Neural cell (in vitro differentiated cells): ENCODE measurements around the gene SLC25A23. TPM values are rescaled to one million over a fixed set of nuclear protein-coding genes. Genes with fewer than 3 reads are reported as not detected.

Experiments
- H2AFZ ChIP-seq: fragments of 200-600, 300-800 bp; sonication (generic), shearing (Covaris generic); 2 replicates; pipeline ENCODE4 v1.6.0; 2014; ENCODE audit warnings: low read depth, mild to moderate bottlenecking, antibody characterized with exemption, low read length, moderate library complexity
- H3F3A ChIP-seq: fragments of 200-600 bp; shearing (Covaris generic); 2 replicates; pipeline ENCODE4 v1.6.1; 2016; ENCODE audit warnings: mild to moderate bottlenecking, moderate library complexity, mixed read lengths, antibody characterized with exemption, low read length; ENCODE audit not compliant: insufficient read depth, poor library complexity, severe bottlenecking
- H3K27ac ChIP-seq: fragments of 200-600, 300-800 bp; sonication (generic), shearing (Covaris generic); 2 replicates; pipeline ENCODE4 v1.5.1; 2014; ENCODE audit warnings: mild to moderate bottlenecking, low read length, moderate library complexity
- H3K27me3 ChIP-seq: fragments of 300-800, 200-600 bp; sonication (generic), shearing (Covaris generic); 2 replicates; pipeline ENCODE4 v1.6.0; 2014; ENCODE audit warnings: mild to moderate bottlenecking, low read depth, low read length, moderate library complexity; ENCODE audit not compliant: insufficient read depth
- H3K36me3 ChIP-seq: fragments of 300-800, 200-600 bp; sonication (generic), shearing (Covaris generic); 2 replicates; pipeline ENCODE4 v1.5.1; 2014; ENCODE audit warnings: mild to moderate bottlenecking, antibody characterized with exemption, low read length, moderate library complexity; ENCODE audit not compliant: insufficient read depth
- H3K4me2 ChIP-seq: fragments of 300-800, 200-600 bp; sonication (generic), shearing (Covaris generic); 2 replicates; pipeline ENCODE4 v1.6.0; 2014; ENCODE audit warnings: mild to moderate bottlenecking, low read length
- H3K4me3 ChIP-seq: fragments of 300-800, 200-600 bp; sonication (generic), shearing (Covaris generic); 2 replicates; pipeline ENCODE4 v1.5.1; 2014; ENCODE audit warnings: mild to moderate bottlenecking, low read length, moderate library complexity
- H3K79me2 ChIP-seq: fragments of 200-600 bp; shearing (Covaris generic); replicated peaks from 2 replicates; pipeline ENCODE4 v1.6.0; 2014; ENCODE audit warnings: mild to moderate bottlenecking, low read length, moderate library complexity; ENCODE audit not compliant: insufficient read depth
- H3K9ac ChIP-seq: fragments of 300-800, 200-600 bp; sonication (generic), shearing (Covaris generic); 2 replicates; pipeline ENCODE4 v1.6.1; 2016; ENCODE audit warnings: mild to moderate bottlenecking, low read length, mixed read lengths
- H3K9me2 ChIP-seq: fragments of 200-600 bp; shearing (Covaris generic); 2 replicates; pipeline ENCODE4 v1.6.1; 2016; ENCODE audit warnings: mild to moderate bottlenecking, low read length, mixed read lengths; ENCODE audit not compliant: insufficient read depth
- H3K9me3 ChIP-seq: fragments of 200-600, 300-800 bp; sonication (generic), shearing (Covaris generic); 2 replicates; pipeline ENCODE4 v1.6.1; 2016; ENCODE audit warnings: mild to moderate bottlenecking, mixed run types, low read length, moderate library complexity, mixed read lengths
- H4K20me1 ChIP-seq: fragments of 200-600 bp; shearing (Covaris generic); 2 replicates; pipeline ENCODE4 v1.6.1; 2016; ENCODE audit warnings: mild to moderate bottlenecking, mixed run types; ENCODE audit not compliant: insufficient read depth
- CTCF ChIP-seq: fragments of 450-650 bp; IDR thresholded peaks from 2 replicates; pipeline ENCODE4 v1.5.1; 2014; ENCODE audit warnings: antibody characterized with exemption, mild to moderate bottlenecking, moderate library complexity; ENCODE audit not compliant: poor library complexity, severe bottlenecking
- EP300 ChIP-seq: fragments of 450-650 bp; conservative IDR thresholded peaks from 2 replicates; pipeline ENCODE4 v1.6.1; 2014; ENCODE audit warnings: antibody characterized with exemption, mild to moderate bottlenecking, moderate library complexity; ENCODE audit not compliant: poor library complexity, severe bottlenecking
- EZH2 ChIP-seq: fragments of 200-600, 300-800 bp; shearing (Covaris generic), sonication (generic); IDR thresholded peaks from 2 replicates; pipeline ENCODE4 v1.6.1; 2014; ENCODE audit warnings: antibody characterized with exemption, low read length, borderline replicate concordance, mild to moderate bottlenecking; ENCODE audit not compliant: insufficient read depth, poor library complexity, severe bottlenecking
- MXI1 ChIP-seq: fragments of 450-650 bp; conservative IDR thresholded peaks from 2 replicates; pipeline ENCODE4 v1.6.1; 2014; ENCODE audit warnings: antibody characterized with exemption, mild to moderate bottlenecking; ENCODE audit not compliant: poor library complexity, severe bottlenecking
- POLR2AphosphoS5 ChIP-seq: IDR thresholded peaks from 2 replicates; pipeline ENCODE4 v1.6.1; 2012
- RAD21 ChIP-seq: fragments of 450-650 bp; conservative IDR thresholded peaks from 2 replicates; pipeline ENCODE4 v1.6.1; 2014; ENCODE audit warnings: antibody characterized with exemption, mild to moderate bottlenecking, moderate library complexity
- SMC3 ChIP-seq: fragments of 450-650 bp; conservative IDR thresholded peaks from 2 replicates; pipeline ENCODE4 v1.6.1; 2014; ENCODE audit warnings: antibody characterized with exemption, mild to moderate bottlenecking, moderate library complexity; ENCODE audit not compliant: poor library complexity
- TAF1 ChIP-seq: IDR thresholded peaks from 2 replicates; pipeline ENCODE4 v1.6.1; 2012; ENCODE audit warnings: low read depth
- polyA plus RNA-seq: library from polyadenylated mRNA; depleted of rRNA; stranded (reverse); fragments of >200 nt; gene quantifications from 2 replicates; pipeline ENCODE4 v1.2.3, GENCODE V29; 2014
- TF ChIP-seq, protein P1 (sequence below): IDR thresholded peaks from 2 replicates; pipeline ENCODE4 v1.6.1; 2012; ENCODE audit warnings: borderline replicate concordance

The SLC25A23 gene
- polyA plus RNA-seq, 1 donor from 2014 or later, result 36.3 TPM

GRCh38 chr19:6476896-6477431 is 17.4 kb upstream of the SLC25A23 start:
- Histone ChIP-seq H3K27ac (no peak overlapping the region), H3K4me2 (no peak overlapping the region), H3K79me2 (no peaks in the 10 kb centered on the region), H4K20me1 (no peaks in the 10 kb centered on the region), H2AFZ (no peak overlapping the region), H3K9me3 (no peaks in the 10 kb centered on the region), H3K4me3 (peak overlapping the region; percentile 62), H3K27me3 (peaks cover 17% of the 10 kb centered on the region), H3K36me3 (no peaks in the 10 kb centered on the region), H3F3A (no peaks in the 10 kb centered on the region), H3K9me2 (no peaks in the 10 kb centered on the region), H3K9ac (no peak overlapping the region)
- TF ChIP-seq EZH2 (no peak), POLR2AphosphoS5 (no peak), CTCF (no peak), TAF1 (no peak), RAD21 (no peak), SMC3 (no peak)
- TF ChIP-seq, protein P1, sequence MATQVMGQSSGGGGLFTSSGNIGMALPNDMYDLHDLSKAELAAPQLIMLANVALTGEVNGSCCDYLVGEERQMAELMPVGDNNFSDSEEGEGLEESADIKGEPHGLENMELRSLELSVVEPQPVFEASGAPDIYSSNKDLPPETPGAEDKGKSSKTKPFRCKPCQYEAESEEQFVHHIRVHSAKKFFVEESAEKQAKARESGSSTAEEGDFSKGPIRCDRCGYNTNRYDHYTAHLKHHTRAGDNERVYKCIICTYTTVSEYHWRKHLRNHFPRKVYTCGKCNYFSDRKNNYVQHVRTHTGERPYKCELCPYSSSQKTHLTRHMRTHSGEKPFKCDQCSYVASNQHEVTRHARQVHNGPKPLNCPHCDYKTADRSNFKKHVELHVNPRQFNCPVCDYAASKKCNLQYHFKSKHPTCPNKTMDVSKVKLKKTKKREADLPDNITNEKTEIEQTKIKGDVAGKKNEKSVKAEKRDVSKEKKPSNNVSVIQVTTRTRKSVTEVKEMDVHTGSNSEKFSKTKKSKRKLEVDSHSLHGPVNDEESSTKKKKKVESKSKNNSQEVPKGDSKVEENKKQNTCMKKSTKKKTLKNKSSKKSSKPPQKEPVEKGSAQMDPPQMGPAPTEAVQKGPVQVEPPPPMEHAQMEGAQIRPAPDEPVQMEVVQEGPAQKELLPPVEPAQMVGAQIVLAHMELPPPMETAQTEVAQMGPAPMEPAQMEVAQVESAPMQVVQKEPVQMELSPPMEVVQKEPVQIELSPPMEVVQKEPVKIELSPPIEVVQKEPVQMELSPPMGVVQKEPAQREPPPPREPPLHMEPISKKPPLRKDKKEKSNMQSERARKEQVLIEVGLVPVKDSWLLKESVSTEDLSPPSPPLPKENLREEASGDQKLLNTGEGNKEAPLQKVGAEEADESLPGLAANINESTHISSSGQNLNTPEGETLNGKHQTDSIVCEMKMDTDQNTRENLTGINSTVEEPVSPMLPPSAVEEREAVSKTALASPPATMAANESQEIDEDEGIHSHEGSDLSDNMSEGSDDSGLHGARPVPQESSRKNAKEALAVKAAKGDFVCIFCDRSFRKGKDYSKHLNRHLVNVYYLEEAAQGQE, result no peak

GRCh38 chr19:6476155-6476895 is 16.7 kb upstream of the SLC25A23 start:
- H3K79me2 ChIP-seq, result no peaks in the 10 kb centered on the region
- no peak overlapping the region for H3K27ac ChIP-seq
- peaks cover 17% of the 10 kb centered on the region for H3K27me3 ChIP-seq
- H3F3A ChIP-seq, result no peaks in the 10 kb centered on the region
- H3K4me3 ChIP-seq, result peak overlapping the region; percentile 62
- no peak overlapping the region for H3K9ac ChIP-seq
- H4K20me1 ChIP-seq, result no peaks in the 10 kb centered on the region
- H3K9me3 ChIP-seq, result no peaks in the 10 kb centered on the region
- no peaks in the 10 kb centered on the region for H3K9me2 ChIP-seq
- no peak for TF ChIP-seq EP300
- no peak for TF ChIP-seq CTCF
- TF ChIP-seq, protein P1, result no peak
- no peak for TF ChIP-seq MXI1
- no peak for TF ChIP-seq TAF1
- TF ChIP-seq EZH2, result no peak
- TF ChIP-seq SMC3, result no peak
- no peak for TF ChIP-seq POLR2AphosphoS5
- no peak for TF ChIP-seq RAD21
- peak overlapping the region; percentile 23 for H2AFZ ChIP-seq
- H3K36me3 ChIP-seq, result no peaks in the 10 kb centered on the region
- H3K4me2 ChIP-seq, result no peak overlapping the region
